Measurements from ENCODE around the gene LIMS1.
"Not testable (repeated sequence)": the region's sequence is repeated elsewhere in the genome, so short reads cannot be mapped to it uniquely, and the experiment has no call there.

LIMS1 gene

DNA sequence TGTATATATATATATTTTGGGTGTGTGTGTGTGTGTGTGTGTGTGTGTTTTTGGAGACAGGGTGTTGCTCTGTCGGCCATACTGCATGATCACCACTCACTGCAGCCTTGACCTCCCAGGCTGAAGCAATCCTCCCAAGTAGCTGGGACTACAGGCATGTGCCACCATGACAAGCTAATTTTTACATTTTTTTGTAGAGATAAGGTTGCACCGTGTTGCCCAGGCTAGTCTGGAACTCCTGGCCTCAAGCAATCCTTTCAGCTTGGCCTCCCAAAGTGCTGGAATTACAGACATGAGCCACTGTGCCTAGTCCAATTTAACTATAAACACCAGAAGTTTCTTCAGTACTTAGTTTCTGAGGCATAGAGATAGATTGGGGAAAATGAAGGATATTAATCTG, 18.3 kb downstream of the LIMS1 start:
- no peak for DNase-seq (ENCODE audit: low spot score)

DNA sequence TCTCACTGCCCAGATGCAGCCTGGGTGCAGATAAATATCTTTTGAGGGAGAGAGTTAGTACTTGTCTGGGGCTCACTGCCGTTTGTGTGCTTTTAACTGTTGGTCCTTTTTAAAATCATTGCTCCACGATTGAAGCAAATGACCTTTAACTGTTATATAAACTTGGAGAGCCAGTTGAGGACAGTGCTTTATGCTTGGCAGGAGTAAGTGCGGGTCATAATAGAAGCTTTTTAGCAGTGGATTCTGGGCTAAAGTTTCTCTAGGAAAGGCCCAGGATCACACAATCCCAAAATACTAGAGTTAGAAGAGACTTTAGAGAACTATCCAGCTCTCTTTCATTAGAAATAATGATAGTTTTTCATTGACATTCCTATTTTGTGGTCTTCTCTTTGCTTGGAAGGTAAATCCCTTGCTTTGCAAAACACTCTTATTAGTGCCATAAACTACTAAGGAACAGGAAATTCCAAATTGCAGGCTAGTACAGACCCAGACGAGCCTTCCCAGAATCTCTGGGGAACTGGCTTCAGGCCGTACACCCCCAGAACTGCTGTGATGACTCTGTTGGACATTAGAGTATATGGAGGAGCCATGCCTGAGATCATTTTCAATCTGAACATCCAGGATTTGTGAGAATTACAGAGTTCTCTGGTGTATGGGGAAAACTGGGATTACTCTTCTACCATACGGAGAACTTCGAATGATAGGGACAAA, 19.1 kb downstream of the LIMS1 start:
- DNase-seq (ENCODE audit: low spot score), result no peak

DNA sequence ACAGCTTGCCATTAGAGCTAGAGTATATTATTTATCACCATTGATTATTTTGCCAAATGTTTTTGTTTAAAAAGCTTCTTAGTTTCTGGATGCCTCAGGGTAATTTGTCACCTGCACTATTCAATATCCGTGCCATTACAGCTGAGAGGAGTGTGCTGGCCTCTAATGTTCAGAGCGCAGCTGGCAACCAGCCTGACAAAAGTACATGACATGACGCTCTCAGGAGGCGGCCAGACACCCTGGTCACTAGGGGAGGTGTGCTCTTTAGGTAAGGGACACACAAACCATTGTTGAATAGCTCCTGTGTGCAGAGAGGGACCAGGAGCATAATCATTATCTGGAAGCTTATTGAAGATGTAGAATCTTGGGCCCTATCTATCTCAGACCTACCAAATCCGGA, 20.3 kb downstream of the LIMS1 start:
- no peak for DNase-seq (ENCODE audit: low spot score)

DNA sequence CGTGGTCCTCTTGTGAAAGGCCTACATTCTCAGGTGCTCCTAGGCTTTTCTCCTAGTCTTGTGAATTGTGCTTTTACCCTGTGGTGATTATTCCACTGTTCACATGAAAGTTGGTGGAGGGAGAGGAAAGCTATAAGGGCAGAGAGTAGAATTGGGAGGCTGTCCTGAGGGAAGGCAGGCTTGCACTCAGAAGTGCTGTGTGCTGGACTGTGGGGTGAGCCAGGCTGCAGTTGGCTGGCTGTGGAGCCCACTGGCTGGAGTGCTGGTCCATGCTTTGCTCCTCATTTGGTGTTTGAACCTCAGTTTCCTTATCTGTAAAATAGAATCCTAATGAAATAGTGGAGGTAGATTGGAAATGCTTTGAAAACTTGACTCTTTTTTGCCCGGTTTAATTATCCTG, 21.3 kb downstream of the LIMS1 start:
- no peak for DNase-seq (ENCODE audit: low spot score)

DNA sequence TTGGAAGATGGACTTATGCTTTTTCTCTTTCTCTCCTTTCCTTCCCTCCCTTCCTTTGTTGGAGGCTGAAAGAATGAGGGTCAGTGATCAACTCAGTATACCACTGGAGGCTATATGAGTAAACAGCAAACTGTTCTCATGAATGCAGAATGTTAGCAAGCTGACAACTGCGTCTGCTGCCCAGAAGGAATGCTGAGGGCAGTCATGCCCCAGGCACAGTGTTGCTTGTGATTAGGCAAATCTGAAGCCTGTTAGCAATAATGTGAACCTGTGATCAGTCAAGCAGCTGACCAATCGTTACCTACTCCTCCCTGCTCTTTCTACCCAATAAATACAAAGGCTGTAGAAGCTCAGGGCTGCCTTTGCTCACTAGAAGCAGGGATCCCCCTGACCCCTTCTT, 22.3 kb downstream of the LIMS1 start:
- DNase-seq (ENCODE audit: low spot score), result not testable (repeated sequence)

DNA sequence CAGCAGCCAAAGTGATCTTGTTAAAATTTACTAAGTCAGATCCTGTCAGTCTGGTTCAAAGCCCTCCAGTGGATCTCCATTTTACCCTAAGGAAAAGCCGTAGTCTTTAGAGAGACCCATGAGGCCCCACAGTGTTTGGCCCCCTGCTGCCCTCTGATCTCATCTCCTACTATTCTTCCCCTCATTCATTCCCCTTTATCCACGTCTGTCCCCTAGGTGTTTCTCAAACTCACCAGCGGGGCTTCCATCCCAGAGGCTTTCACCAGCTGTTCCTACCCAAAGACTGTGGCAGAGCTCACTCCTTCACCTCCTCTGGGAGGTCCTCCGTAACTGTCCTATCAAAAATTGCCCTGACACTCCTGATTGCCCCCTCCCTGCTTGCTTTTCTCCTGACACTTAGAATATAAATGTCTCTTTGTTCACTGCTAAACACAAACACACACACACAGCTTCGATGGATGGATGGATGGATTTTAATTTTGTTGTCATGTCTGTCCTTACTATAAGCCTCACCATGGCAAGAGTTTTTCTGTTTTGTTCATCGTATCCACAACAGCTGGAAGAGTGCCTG, 26.1 kb downstream of the LIMS1 start:
- DNase-seq (ENCODE audit: low spot score), result no peak

DNA sequence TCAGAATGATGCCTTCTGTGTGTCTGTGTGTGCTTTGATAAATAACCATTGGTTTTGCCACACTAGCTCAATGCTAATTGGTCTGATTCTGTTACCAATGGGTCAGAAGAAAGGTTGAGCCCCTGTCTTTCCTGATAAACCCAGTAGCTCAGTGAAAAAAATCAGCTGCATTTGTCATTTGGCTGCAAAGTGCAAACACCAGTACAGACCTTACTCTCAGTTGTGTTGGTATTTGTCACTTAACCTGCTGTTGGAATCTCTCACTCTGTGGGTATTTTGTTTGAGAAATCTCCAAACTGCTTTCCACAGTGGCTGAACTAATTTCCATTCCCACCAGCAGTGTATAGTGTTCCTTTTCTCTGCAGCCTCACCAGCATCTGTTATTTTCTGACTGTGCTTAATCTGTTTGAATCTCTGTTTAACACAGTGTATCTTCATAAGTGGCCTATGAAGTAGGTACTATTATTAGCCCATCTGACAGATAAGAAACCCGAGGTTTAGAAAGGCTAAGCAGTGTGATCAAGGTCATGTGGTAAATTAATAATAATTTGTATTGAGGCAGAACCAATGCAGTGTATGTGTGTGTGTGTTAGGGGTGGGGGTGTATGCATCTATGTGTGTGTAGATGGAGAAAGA, 26.7 kb downstream of the LIMS1 start:
- no peak for DNase-seq (ENCODE audit: low spot score)

DNA sequence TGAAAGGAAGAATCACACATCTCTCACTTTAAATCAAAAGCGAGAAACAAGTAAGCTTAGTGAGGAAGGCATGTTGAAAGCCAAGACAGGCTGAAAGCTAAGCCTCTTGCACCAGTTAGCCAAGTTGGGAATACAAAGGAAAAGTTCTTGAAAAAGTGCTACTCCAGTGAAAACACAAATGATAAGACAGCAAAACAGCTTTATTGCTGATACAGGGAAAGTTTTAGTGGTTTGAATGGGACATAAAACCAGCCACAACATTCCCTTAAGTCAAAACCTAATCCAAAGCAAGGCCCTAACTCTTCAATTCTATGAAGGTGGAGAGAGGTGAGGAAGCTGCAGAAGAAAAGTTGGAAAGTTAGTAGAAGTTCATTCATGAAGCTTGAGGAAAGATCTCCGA, 28.0 kb downstream of the LIMS1 start:
- DNase-seq (ENCODE audit: low spot score), result no peak

DNA sequence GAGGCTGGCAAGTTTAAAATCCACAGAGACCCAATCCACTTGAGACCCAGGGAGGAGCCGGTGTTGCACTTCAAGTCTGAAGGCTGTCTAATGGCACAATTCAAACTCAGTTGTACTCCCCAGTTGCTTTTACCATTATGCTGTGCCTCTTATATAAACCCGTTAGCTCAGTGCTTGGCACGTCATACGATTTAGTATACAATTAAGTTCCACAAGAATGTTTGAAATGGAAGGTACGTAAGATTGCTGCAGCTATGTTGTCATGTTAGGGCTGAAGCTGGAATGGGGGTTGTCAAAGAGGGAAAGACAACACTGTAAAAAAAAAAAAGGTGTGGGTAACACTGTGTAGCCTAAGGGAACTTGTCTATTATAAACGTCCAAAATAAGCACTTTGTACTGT, 30.2 kb downstream of the LIMS1 start:
- DNase-seq (ENCODE audit: low spot score), result no peak

DNA sequence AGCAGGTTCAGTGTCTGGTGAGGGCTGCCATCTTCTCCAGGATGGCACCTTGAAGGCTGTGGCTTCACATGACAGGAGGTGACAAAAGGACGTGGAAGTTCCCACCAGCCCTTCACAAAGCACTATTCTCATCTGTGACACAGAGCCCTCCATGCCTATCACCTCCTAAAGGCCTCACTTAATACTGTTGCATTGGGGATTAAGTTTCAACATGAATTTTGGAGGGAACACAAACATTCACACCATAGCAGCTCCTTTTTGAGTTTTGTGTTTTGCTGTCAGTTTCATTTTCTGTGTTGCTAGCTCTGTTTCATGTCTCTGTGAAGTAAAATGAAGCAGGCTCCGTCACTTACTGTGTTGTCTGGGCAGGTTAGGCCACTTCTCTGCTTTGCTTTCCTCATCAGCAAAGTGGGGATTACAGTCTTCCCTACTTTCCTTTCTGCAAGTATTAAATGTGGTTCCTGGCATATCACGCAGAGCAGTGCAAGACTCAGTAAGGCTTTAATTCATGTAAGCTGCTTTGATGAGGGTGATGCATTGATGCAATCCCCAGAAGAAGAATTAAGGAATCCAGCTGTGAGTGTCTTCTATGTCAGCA, 31.6 kb downstream of the LIMS1 start:
- DNase-seq (ENCODE audit: low spot score), result no peak

DNA sequence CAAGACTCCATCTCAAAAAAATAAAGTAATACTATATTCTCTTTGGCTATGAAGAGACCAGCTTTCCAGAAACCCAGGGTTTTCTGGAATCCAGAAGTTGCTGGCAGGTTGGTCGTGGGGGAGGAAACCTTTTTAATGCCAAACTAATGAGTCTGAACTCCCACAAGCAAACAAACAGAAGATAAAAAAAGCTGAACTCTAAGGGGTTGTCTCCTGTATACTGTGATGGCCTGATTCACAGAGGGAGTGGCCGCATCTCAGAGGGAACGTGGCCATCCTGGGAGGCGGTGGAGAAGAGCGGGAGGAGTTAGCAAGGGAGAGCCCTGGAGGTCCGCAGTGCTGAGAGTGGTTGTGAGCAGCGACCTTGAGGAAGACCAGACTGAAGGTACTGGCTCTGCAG, 36.1 kb downstream of the LIMS1 start:
- DNase-seq (ENCODE audit: low spot score), result no peak

DNA sequence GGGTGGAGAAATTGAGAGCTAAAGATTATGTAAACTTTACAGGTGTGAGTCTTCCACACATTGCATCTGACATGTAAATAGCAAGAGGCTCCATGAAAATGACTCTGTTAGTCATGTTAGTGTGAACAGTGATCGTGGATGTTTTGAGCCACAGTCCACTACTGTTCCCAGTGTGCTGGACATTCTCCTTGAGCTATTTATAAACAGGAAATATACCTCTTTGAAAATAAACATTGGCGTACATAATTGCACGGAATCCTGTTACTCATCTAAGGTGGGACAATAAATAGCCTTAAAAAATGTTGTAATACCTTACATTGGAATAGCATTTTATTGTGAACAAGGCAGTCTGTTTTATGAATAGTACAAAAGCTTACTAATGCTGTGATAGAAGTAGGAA, 37.0 kb downstream of the LIMS1 start:
- no peak for DNase-seq (ENCODE audit: low spot score)

DNA sequence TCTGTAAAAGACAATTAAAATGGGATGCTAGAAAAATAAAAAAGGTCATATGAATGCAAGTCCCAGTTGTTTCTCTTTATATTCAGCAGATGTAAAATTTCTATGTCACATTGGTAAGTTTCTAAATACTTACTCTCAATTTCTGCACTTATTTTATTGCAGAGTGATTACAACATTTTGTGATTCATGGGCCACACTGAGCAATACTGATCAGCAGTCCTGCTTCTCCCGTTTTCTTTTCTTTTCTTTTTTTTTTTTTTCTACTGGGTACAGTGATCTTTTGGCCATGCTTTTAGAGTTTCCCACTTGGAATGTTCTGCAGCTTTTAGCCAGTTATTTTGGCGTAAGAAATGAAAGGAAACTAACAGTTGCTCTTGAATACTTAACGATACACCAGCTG, 38.8 kb downstream of the LIMS1 start:
- no peak for DNase-seq (ENCODE audit: low spot score)

DNA sequence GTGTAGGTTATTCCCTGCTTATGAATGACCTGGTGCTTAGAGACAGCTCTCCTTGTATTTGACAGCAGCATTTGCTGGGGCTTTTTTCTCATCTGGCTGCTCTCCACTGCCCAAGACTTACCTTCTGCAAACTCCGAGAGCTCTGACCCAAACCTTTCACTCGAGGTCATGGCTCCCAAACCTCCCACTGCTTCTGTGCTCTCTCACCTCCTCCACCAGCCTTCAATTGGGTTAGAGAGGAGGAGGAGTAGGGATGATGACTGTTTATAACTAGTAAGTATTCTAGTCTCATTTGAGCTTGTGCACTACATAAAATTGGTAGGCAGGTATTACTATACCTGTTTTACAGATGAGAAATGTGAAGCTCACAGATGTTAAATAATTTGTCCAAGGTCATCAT, 40.1 kb downstream of the LIMS1 start:
- DNase-seq (ENCODE audit: low spot score), result no peak

DNA sequence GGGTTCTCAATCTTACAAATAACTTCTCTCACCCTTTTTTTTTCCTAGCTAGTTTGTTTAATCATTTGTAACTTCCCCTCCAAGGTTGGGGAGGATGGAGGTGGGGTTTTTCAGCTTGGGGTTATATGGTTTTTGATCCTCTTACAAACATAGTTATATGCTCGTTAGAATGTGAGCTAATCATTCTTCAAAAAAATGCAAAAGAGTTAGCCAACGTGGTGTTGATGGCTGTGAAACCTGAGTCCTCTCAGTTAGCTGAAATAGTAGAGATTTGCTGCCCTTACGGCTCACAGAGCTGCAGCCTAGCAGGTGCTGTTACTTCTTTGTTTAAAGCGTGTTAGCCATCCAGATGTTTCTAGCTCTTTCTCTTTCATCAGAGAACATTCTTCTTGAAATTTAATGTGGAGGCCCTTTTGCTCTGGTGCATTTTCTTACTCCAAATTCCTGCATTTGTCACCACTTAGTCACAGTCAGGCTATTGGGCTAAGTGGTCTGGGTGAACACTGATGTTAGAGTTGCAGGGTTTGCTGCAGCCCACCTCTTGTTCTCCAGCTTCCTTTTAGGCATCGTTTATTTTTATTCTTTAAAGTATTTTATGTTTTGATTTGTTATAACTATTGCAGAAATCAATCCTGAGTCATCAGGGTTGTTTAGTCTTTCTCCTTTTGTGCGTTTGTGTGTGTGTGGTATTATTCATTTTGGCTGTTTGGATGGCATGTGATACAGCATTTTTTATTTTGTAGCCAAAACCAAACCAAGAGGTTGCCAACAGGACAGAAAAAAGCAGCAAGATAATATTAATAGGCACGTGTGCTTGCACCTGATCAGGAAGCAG, 41.1 kb downstream of the LIMS1 start:
- DNase-seq (ENCODE audit: low spot score), result no peak

DNA sequence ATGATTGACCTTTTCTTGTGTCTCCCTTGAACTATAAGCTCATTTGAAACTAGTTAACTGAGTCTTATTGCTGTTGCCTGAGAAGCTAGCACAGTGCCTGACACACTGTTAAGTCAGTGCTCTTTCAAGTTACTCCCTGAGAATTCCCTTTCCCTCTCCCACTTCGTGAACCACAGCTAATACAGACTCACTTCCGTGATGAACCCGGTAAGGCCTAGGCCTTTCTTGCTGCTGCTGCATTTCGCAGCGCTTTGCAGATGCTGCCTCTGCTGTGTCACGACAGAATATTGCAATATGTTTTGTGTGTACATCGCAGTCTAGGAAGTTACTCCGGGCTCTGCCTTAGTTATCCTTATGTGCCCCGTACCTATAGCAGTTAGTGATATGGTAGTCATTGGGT, 42.8 kb downstream of the LIMS1 start:
- DNase-seq (ENCODE audit: low spot score), result no peak

DNA sequence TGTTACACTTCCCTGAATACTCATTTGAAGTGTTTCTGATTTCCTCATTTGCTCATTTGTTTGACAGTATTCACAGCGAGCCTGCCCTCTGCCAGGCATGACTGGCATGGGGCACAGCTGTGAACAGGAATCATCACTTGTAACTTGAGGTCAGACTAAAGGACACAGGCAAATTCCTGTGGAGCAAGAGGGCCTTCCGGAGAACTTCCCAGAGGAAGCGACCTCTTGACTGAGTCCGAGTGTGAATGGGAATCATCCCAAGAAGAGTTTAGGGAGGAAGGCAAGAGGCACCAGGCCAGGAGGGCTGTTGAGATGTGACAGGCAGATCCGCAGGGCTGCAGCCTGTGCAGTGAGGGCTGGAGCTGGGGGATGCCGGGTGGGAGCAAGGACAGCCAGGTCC, 45.4 kb downstream of the LIMS1 start:
- no peak for DNase-seq (ENCODE audit: low spot score)

DNA sequence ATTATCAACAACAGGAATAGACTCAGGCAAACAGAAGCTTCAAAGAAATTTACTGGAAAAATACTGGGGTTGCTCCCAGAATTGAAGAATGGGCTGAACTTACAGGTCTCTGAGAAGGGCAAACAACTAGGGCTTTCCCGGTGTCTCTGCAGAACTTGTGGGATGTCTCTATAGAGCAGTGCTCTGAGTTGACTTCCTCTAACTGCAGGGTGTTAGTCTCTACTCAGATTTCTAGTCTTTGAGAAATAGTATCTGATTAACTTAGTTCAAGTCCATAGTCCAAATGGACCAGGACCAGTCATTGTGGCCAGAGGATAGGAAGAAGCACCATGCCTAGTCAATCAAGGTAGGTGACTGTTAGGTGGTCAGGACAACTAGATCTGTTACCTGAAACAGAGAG, 45.8 kb downstream of the LIMS1 start:
- no peak for DNase-seq (ENCODE audit: low spot score)

DNA sequence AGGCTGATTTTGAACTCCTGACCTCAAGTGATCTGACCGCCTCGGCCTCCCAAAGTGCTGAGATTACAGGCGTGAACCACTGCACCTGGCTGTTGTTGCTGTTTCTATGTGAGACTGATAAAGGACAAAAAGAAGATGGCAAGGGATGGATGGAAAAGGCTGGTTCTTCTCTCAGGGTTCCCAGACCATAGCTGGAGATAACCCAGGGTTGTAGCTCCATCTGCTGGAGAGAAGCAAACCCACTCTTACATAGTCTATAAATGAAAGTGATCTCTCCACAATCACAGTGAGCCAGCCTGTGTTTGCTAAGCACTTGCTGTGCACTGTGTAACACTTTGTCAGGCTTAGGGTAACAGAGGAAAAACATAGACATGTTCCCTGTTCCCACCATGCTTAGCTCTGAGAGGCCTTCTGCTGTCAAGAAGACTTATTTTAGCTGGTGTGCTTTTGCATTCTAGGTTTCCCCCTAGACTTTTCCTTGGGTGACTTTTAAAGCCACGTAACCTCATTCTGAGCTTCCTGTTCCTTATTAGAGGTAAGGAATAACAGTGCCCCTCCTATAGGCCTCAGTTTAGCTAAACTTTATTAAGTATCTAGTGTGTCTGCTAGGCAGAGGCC, 49.7 kb downstream of the LIMS1 start:
- DNase-seq (ENCODE audit: low spot score), result no peak

DNA sequence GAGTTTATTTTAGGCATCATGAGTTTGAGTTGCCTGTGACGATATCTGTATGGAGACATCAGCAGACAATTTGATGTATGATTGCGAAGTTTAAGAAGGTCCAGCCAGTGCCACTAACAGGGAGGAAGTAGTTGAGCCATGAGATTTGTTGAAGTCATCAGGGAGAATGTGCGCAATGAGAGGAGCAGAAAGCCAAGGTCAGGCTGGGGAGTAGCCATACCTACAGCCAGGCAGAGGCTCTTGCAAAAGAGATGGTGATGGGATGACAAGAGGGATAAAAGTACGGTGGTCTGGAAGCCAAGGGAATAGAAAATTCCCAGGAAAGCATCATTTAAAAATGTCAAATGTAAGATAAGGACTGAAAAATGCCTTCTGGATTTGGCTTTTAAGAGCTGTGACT, 51.2 kb downstream of the LIMS1 start:
- no peak for DNase-seq (ENCODE audit: low spot score)

DNA sequence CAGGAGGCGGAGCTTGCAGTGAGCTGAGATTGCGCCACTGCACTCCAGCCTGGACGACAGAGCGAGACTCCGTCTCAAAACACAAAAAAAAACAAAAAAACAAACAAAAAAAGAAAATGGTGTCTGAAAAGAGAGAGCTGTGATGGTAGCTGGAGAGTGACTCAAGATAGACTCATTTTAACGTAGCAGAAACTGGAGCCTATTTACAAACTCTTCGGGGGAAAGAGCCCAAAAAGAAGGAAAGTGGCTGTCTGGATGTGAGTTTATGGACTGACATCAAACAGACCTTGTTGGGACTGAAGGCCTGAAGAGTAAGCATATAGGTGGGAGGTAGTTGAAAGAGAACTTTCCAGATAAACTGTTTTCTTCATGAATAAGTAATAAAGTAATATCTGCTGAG, 51.8 kb downstream of the LIMS1 start:
- no peak for DNase-seq (ENCODE audit: low spot score)

DNA sequence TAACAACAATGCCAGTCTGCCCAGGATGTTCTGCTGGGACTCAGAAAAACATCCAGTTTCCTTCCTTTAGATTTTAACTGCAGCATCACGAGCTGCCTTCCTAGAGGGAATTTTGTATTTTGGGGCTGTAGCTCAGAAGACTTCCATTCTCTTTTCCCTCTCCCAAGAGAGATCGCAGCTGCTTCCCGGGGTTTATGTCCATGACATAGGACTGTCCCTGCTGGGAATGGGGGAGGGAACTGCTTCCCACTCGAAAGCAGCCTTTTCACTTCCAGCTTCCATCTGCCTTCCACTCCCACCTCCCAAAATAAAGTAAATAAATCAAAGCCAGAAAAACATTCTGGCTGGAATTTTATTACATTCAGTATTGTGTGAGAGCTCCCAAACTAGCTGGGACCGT, 52.4 kb downstream of the LIMS1 start:
- no peak for DNase-seq (ENCODE audit: low spot score)

Measured in left forelimb (tissue), 1 donor.